HepG2 (cell line): ENCODE measurements around the gene RAB3C. TPM values are rescaled to one million over a fixed set of nuclear protein-coding genes. Genes with fewer than 3 reads are reported as not detected.

Experiments
- ATAC-seq: fragments of 200-7000 bp; cut with Tn5 transposase; 3 replicates; pipeline ENCODE4 v1.9.1; 2020; ENCODE audit warnings: mild to moderate bottlenecking, moderate library complexity
- BruUV-seq: library from RNA; stranded (reverse); fragments of 400-500 nt; replicated peaks from 2 replicates; lab custom pipeline; 2021; lab: Mats Ljungman, UMichigan
- CTCF ChIA-PET: fragments of 300-600 bp; formaldehyde crosslinking; extraction: SDS; loops from one replicate; lab custom pipeline; 2021; ENCODE audit warnings: low total read pairs, inconsistent platforms, low intra/inter-chr PET ratio; lab: Yijun Ruan, JAX
- POLR2A ChIA-PET: fragments of 350-600 bp; sonication (Branson Sonifier 250); formaldehyde crosslinking; loops from one replicate; lab custom pipeline; 2020; ENCODE audit warnings: antibody characterized with exemption, inconsistent platforms; lab: Yijun Ruan, JAX
- DNase-seq: peaks from one replicate; pipeline ENCODE4 v3.0.0-alpha.2; 2015; ENCODE audit warnings: low spot score
- FAIRE-seq: peaks from 3 replicates; lab custom pipeline; 2011; peaks lifted over from hg19 to GRCh38; lab: Jason Lieb, UNC
- H2AFZ ChIP-seq: one replicate; pipeline ENCODE4 v1.6.1; 2011; ENCODE audit warnings: low read length, inconsistent platforms
- H3K27ac ChIP-seq: fragments of 300-600 bp; 3 replicates; pipeline ENCODE4 v1.8.0; 2011; ENCODE audit warnings: mixed run types, mild to moderate bottlenecking, mixed read lengths, low read length, inconsistent platforms; ENCODE audit not compliant: insufficient read depth; ENCODE audit errors: extremely low read length
- H3K27me3 ChIP-seq, 2 experiments: fragments of 200-600 bp in 1 of 2; 2 replicates in 1 of 2; 3 replicates in 1 of 2; pipeline versions ENCODE4 v1.6.0 to v1.8.0; 2011; ENCODE audit warnings: low read length in 2 of 2, mild to moderate bottlenecking in 2 of 2, moderate library complexity in 2 of 2, inconsistent platforms in 1 of 2; ENCODE audit not compliant: insufficient read depth in 2 of 2, control insufficient read depth in 1 of 2
- H3K36me3 ChIP-seq, 2 experiments: fragments of 200-600 bp in 1 of 2; replicated peaks in 1 of 2; 2 replicates in 1 of 2; 3 replicates in 1 of 2; pipeline versions ENCODE4 v1.5.1 to v1.8.0; 2011; ENCODE audit warnings: low read length in 2 of 2, inconsistent platforms in 1 of 2; ENCODE audit not compliant: insufficient read depth in 2 of 2, control insufficient read depth in 1 of 2
- H3K4me1 ChIP-seq: 2 replicates; pipeline ENCODE4 v1.5.1; 2012; ENCODE audit warnings: low read length, inconsistent platforms; ENCODE audit not compliant: insufficient read depth
- H3K4me2 ChIP-seq: 2 replicates; pipeline ENCODE4 v1.6.0; 2011; ENCODE audit warnings: low read depth, low read length, inconsistent platforms
- H3K4me3 ChIP-seq, 3 experiments: fragments of 200-600 bp in 1 of 3; sonication (generic), shearing (Covaris generic) in 1 of 3; replicated peaks in 1 of 3; 2 replicates each; pipeline ENCODE4 v1.5.1; 2011 to 2016; ENCODE audit warnings: low read length in 3 of 3, inconsistent platforms in 2 of 3, low read depth in 2 of 3, mild to moderate bottlenecking in 2 of 3, control low read depth in 1 of 3, mixed read lengths in 1 of 3; ENCODE audit not compliant: insufficient read depth in 1 of 3
- H3K79me2 ChIP-seq: one replicate; pipeline ENCODE4 v1.6.1; 2011; ENCODE audit warnings: low read length, inconsistent platforms; ENCODE audit not compliant: insufficient read depth
- H3K9ac ChIP-seq: 2 replicates; pipeline ENCODE4 v1.6.0; 2011; ENCODE audit warnings: mild to moderate bottlenecking, low read depth, low read length, inconsistent platforms; ENCODE audit not compliant: insufficient read depth
- H3K9me3 ChIP-seq: 2 replicates; pipeline ENCODE4 v1.5.1; 2012; ENCODE audit warnings: mild to moderate bottlenecking, low read length
- H4K20me1 ChIP-seq: 2 replicates; pipeline ENCODE4 v1.6.0; 2011; ENCODE audit warnings: inconsistent platforms, mild to moderate bottlenecking, low read length, moderate library complexity; ENCODE audit not compliant: insufficient read depth
- CCAR2 ChIP-seq: fragments of 200-400 bp; formaldehyde crosslinking; optimal IDR thresholded peaks from 2 replicates; pipeline ENCODE3; 2018; ENCODE audit warnings: low read depth, mild to moderate bottlenecking, low read length, moderate library complexity
- KDM1A ChIP-seq: IDR thresholded peaks from 2 replicates; pipeline ENCODE4 v1.6.1; 2016; ENCODE audit warnings: missing compliant biosample characterization
- LBX2 ChIP-seq: sonication (generic); formaldehyde crosslinking; IDR thresholded peaks from 2 replicates; pipeline ENCODE4 v1.5.0; 2020; ENCODE audit warnings: missing genetic modification reagents, mild to moderate bottlenecking, borderline replicate concordance
- MXI1 ChIP-seq: IDR thresholded peaks from 3 replicates; pipeline ENCODE4 v1.6.1; 2012; ENCODE audit warnings: low read depth, low read length, inconsistent platforms, borderline replicate concordance
- NFYC ChIP-seq: IDR thresholded peaks from 2 replicates; pipeline ENCODE4 v1.6.1; 2016; ENCODE audit warnings: missing genetic modification reagents, missing compliant biosample characterization
- SALL2 ChIP-seq: sonication (generic); formaldehyde crosslinking; IDR thresholded peaks from 2 replicates; pipeline ENCODE4 v1.8.1; 2023; ENCODE audit warnings: mild to moderate bottlenecking, missing genetic modification reagents, inconsistent platforms
- ZBTB3 ChIP-seq: sonication (generic); formaldehyde crosslinking; IDR thresholded peaks from 2 replicates; pipeline ENCODE4 v1.4.0; 2020; ENCODE audit warnings: low read depth, mild to moderate bottlenecking, moderate library complexity, missing genetic modification reagents, borderline replicate concordance
- ZNF121 ChIP-seq: sonication (generic); formaldehyde crosslinking; IDR thresholded peaks from 2 replicates; pipeline ENCODE4 v1.5.0; 2020; ENCODE audit warnings: mild to moderate bottlenecking, missing genetic modification reagents
- ZNF512B ChIP-seq: sonication (generic); formaldehyde crosslinking; IDR thresholded peaks from 2 replicates; pipeline ENCODE4 v1.5.1; 2020; ENCODE audit warnings: missing genetic modification reagents, mild to moderate bottlenecking, borderline replicate concordance
- ZNF556 ChIP-seq: sonication (generic); formaldehyde crosslinking; IDR thresholded peaks from 2 replicates; pipeline ENCODE4 v1.4.0; 2020; ENCODE audit warnings: mild to moderate bottlenecking, missing genetic modification reagents, borderline replicate concordance
- ZNF569 ChIP-seq: sonication (generic); formaldehyde crosslinking; IDR thresholded peaks from 2 replicates; pipeline ENCODE4 v1.5.0; 2020; ENCODE audit warnings: mild to moderate bottlenecking, missing genetic modification reagents, moderate library complexity, borderline replicate concordance
- ZNF616 ChIP-seq: sonication (generic); formaldehyde crosslinking; IDR thresholded peaks from 2 replicates; pipeline ENCODE4 v1.5.0; 2020; ENCODE audit warnings: low read depth, mild to moderate bottlenecking, missing genetic modification reagents
- in situ Hi-C: cut with HindIII; loops from 2 replicates; pipeline ENCODE4 v1.10.0; 2017; ENCODE audit warnings: low pct_unique_long_range_greater_than_20kb; ENCODE audit not compliant: extremely low pct_ligation_motif_present
- intact Hi-C: fragments of 100-400 bp; cut with micrococcal nuclease; formaldehyde crosslinking; loops from one replicate; pipeline ENCODE4 v1.10.0; 2022; ENCODE audit not compliant: unreplicated experiment
- polyA plus RNA-seq, 8 experiments: library from polyadenylated mRNA; depleted of rRNA in 3 of 8; stranded (reverse) in 7 of 8; unstranded in 1 of 8; fragments of >200 nt; fragmentation: Illumina TruSeq in 4 of 8; extraction: Trizol in 4 of 8; gene quantifications; 2 replicates each; pipeline versions ENCODE4 v1.2.1 to v1.2.3, GENCODE V29; 2011 to 2016; ENCODE audit warnings: low read depth in 4 of 8, missing spikeins in 1 of 8, mixed read lengths in 1 of 8; ENCODE audit not compliant: insufficient read depth in 1 of 8
- total RNA-seq, 5 experiments: library from RNA; depleted of rRNA; stranded (reverse); fragments of >200 nt; fragmentation: Illumina TruSeq; extraction: Trizol; gene quantifications; 2 replicates each; pipeline ENCODE4 v1.2.3, GENCODE V29; 2016; ENCODE audit warnings: low read depth in 1 of 5

Gene RAB3C
- total and polyA plus RNA-seq, 2 of the 13 experiments (the other 11 are each of a cell fraction or from before 2014, with no cell fraction given): not detected

- Histone ChIP-seq H3K9ac (no peak overlapping the region), H3K27me3 (no peaks in the 10 kb centered on the region), H3K4me1 (peaks cover 37% of the 10 kb centered on the region), H3K4me2 (peak overlapping the region; percentile 64), H3K27ac (peak overlapping the region; percentile 57), H3K36me3 (no peaks in the 10 kb centered on the region), H3K4me3 (peak overlapping the region in 1 of 3 experiments; percentile 26; a peak in 1 of 6 replicates), H3K9me3 (no peaks in the 10 kb centered on the region), H4K20me1 (no peaks in the 10 kb centered on the region), H3K79me2 (no peaks in the 10 kb centered on the region), H2AFZ (no peak overlapping the region)
- DNase-seq (no peak), ATAC-seq (no peak), FAIRE-seq (no peak)
- ChIA-PET CTCF (no interaction called here), POLR2A (no interaction called here)
- in situ Hi-C loops: no loop called here
- intact Hi-C loops: no loop called here
- no TSS peak for BruUV-seq
- TF ChIP-seq LBX2 (CRISPR knock-in tag) (no peak), CCAR2 (no peak), ZNF556 (no peak), ZNF616 (CRISPR knock-in tag) (no peak), KDM1A (no peak), MXI1 (no peak), NFYC (CRISPR knock-in tag) (no peak), SALL2 (CRISPR knock-in tag) (no peak), ZBTB3 (no peak), ZNF121 (CRISPR knock-in tag) (no peak), ZNF569 (CRISPR knock-in tag) (no peak), ZNF512B (CRISPR knock-in tag) (no peak)
Measured at GRCh38 chr5:58737671-58738070, 154.8 kb downstream of the RAB3C start.
